COLO829 (cell line): Measurements from ENCODE around the gene TAF1B.
A peak's percentile ranks its signal among the peaks of the same experiment; 100 is the strongest.
"Not testable (repeated sequence)": the region's sequence is repeated elsewhere in the genome, so short reads cannot be mapped to it uniquely, and the experiment has no call there.

Source experiments
- DNase-seq: peaks from one replicate; pipeline ENCODE4 v3.0.0; 2012; ENCODE audit warnings: low spot score

The TAF1B gene

GRCh38 chr2:9885036-9885684, 41.9 kb downstream of the TAF1B start:
- DNase-seq, result no peak

GRCh38 chr2:9887513-9887912, 44.2 kb downstream of the TAF1B start:
- DNase-seq, result no peak

- DNase-seq, result no peak
Measured at GRCh38 chr2:9889812-9890261, 46.6 kb downstream of the TAF1B start.

- DNase-seq, result no peak
Measured at GRCh38 chr2:9892236-9892635, 49.0 kb downstream of the TAF1B start.

GRCh38 chr2:9895669-9896590, 52.7 kb downstream of the TAF1B start:
- DNase-seq, result peak; percentile 60

GRCh38 chr2:9897331-9897737, 54.1 kb downstream of the TAF1B start:
- peak; percentile 47 for DNase-seq

GRCh38 chr2:9897846-9898245, 54.6 kb downstream of the TAF1B start:
- DNase-seq, result no peak

GRCh38 chr2:9905413-9905812, 62.1 kb downstream of the TAF1B start:
- DNase-seq, result no peak

GRCh38 chr2:9907402-9907801, 64.1 kb downstream of the TAF1B start:
- DNase-seq, result no peak

GRCh38 chr2:9908639-9909038, 65.4 kb downstream of the TAF1B start:
- DNase-seq, result peak; percentile 20

GRCh38 chr2:9909106-9909505, 65.8 kb downstream of the TAF1B start:
- no peak for DNase-seq

- no peak for DNase-seq
Measured at GRCh38 chr2:9910699-9911098, 67.4 kb downstream of the TAF1B start.

GRCh38 chr2:9912468-9912867, 69.2 kb downstream of the TAF1B start:
- no peak for DNase-seq

- no peak for DNase-seq
Measured at GRCh38 chr2:9914384-9915065, 71.3 kb downstream of the TAF1B start.

GRCh38 chr2:9918275-9918674, 75.0 kb downstream of the TAF1B start:
- no peak for DNase-seq

GRCh38 chr2:9919512-9919911, 76.2 kb downstream of the TAF1B start:
- no peak for DNase-seq

GRCh38 chr2:9927020-9927419, 83.7 kb downstream of the TAF1B start:
- DNase-seq, result not testable (repeated sequence)

- no peak for DNase-seq
Measured at GRCh38 chr2:9937258-9937657, 94.0 kb downstream of the TAF1B start.

GRCh38 chr2:9937968-9938367, 94.7 kb downstream of the TAF1B start:
- DNase-seq, result no peak

GRCh38 chr2:9939587-9940485, 96.6 kb downstream of the TAF1B start:
- peak; percentile 37 for DNase-seq

GRCh38 chr2:9941196-9941995, 98.1 kb downstream of the TAF1B start:
- DNase-seq, result peak; percentile 87
